ENCODE measurements around the gene DMTF1.
"Not testable (repeated sequence)": the region's sequence is repeated elsewhere in the genome, so short reads cannot be mapped to it uniquely, and the experiment has no call there.

The DMTF1 gene

GRCh38 chr7:87152112-87152896 is at the start of gene DMTF1:
Gene DMTF1 (plus strand): TSS chr7:87152453. CDS start chr7:87164942, 12,489 bp downstream.
- DNase-seq (ENCODE audit: low spot score) = peak; percentile 97

- DNase-seq (ENCODE audit: low spot score) = no peak
These were observed 46.9 kb upstream of the DMTF1 start for GRCh38 chr7:87105401-87105800.

GRCh38 chr7:87106974-87107612 is 45.2 kb upstream of the DMTF1 start:
- no peak for DNase-seq (ENCODE audit: low spot score)

GRCh38 chr7:87107949-87108776 is 44.1 kb upstream of the DMTF1 start:
- DNase-seq (ENCODE audit: low spot score) = no peak

GRCh38 chr7:87110778-87111177 is 41.5 kb upstream of the DMTF1 start:
- peak; percentile 8 for DNase-seq (ENCODE audit: low spot score)

GRCh38 chr7:87111877-87112276 is 40.4 kb upstream of the DMTF1 start:
- no peak for DNase-seq (ENCODE audit: low spot score)

- DNase-seq (ENCODE audit: low spot score) = no peak
These were observed 39.2 kb upstream of the DMTF1 start for GRCh38 chr7:87113077-87113476.

- not testable (repeated sequence) for DNase-seq (ENCODE audit: low spot score)
These were observed 38.3 kb upstream of the DMTF1 start for GRCh38 chr7:87113904-87114303.

GRCh38 chr7:87115772-87116171 is 36.5 kb upstream of the DMTF1 start:
- DNase-seq (ENCODE audit: low spot score) = not testable (repeated sequence)

GRCh38 chr7:87116315-87116714 is 35.9 kb upstream of the DMTF1 start:
- DNase-seq (ENCODE audit: low spot score) = no peak

GRCh38 chr7:87119581-87119980 is 32.7 kb upstream of the DMTF1 start:
- DNase-seq (ENCODE audit: low spot score) = peak; percentile 5

GRCh38 chr7:87123105-87123504 is 29.1 kb upstream of the DMTF1 start:
- no peak for DNase-seq (ENCODE audit: low spot score)

- DNase-seq (ENCODE audit: low spot score) = no peak
These were observed 25.2 kb upstream of the DMTF1 start for GRCh38 chr7:87127019-87127418.

GRCh38 chr7:87128861-87129267 is 23.4 kb upstream of the DMTF1 start:
- no peak for DNase-seq (ENCODE audit: low spot score)

- no peak for DNase-seq (ENCODE audit: low spot score)
These were observed 22.9 kb upstream of the DMTF1 start for GRCh38 chr7:87129332-87129731.

GRCh38 chr7:87129848-87130247 is 22.4 kb upstream of the DMTF1 start:
- no peak for DNase-seq (ENCODE audit: low spot score)

GRCh38 chr7:87131771-87132170 is 20.5 kb upstream of the DMTF1 start:
- no peak for DNase-seq (ENCODE audit: low spot score)

GRCh38 chr7:87137271-87137670 is 15.0 kb upstream of the DMTF1 start:
- DNase-seq (ENCODE audit: low spot score) = no peak

- no peak for DNase-seq (ENCODE audit: low spot score)
These were observed 12.7 kb upstream of the DMTF1 start for GRCh38 chr7:87139514-87139913.

- no peak for DNase-seq (ENCODE audit: low spot score)
These were observed 11.9 kb upstream of the DMTF1 start for GRCh38 chr7:87140271-87140748.

GRCh38 chr7:87144173-87144657 is 8.0 kb upstream of the DMTF1 start:
- no peak for DNase-seq (ENCODE audit: low spot score)

- no peak for DNase-seq (ENCODE audit: low spot score)
These were observed 5.4 kb upstream of the DMTF1 start for GRCh38 chr7:87146740-87147386.

All from GM03348 (cell line).